ENCODE measurements around the gene SFXN2. TPM values are rescaled to one million over a fixed set of nuclear protein-coding genes. Genes with fewer than 3 reads are reported as not detected.

Gene SFXN2
- total and polyA plus RNA-seq, 2 experiments from 2014 or later, result 5.7 to 6.2 TPM

- H3K27ac ChIP-seq (ENCODE audit: low read depth), result 0 out of 2 replicates have a peak overlapping the region, but pooled peaks have one; percentile 10
- no peak overlapping the region for H3K4me3 Mint-ChIP-seq
These were observed 37.7 kb upstream of the SFXN2 start for GRCh38 chr10:102676534-102677315.

More at GRCh38 chr10:102676534-102677315, 37.7 kb upstream of the SFXN2 start:
- Histone ChIP-seq H3K36me3 (ENCODE audit: insufficient read depth) (no peaks in the 10 kb centered on the region), H3K79me2 (replicated peaks; ENCODE audit: insufficient read depth) (no peaks in the 10 kb centered on the region), H3K4me1 (ENCODE audit: insufficient read depth) (peaks cover 57% of the 10 kb centered on the region), H2AFZ (no peak overlapping the region), H3K4me3 (no peak overlapping the region), H3K9me2 (ENCODE audit: insufficient read depth) (no peaks in the 10 kb centered on the region), H4K20me1 (replicated peaks; ENCODE audit: insufficient read depth) (no peaks in the 10 kb centered on the region; the same call in 1 of the 2 replicates), H3K4me2 (peak overlapping the region; percentile 72; the same call in 1 of the 2 replicates), H3F3A (replicated peaks; ENCODE audit: low read depth) (peaks cover 25% of the 10 kb centered on the region), H3K27me3 (ENCODE audit: insufficient read depth) (no peaks in the 10 kb centered on the region)
- Mint-ChIP-seq H3K27ac (no peak overlapping the region), H3K27me3 (ENCODE audit: insufficient read depth, low read depth, poor library complexity) (peaks cover 25% of the 10 kb centered on the region), H3K4me1 (peaks cover 69% of the 10 kb centered on the region), H3K9me3 (no peaks in the 10 kb centered on the region), H3K36me3 (ENCODE audit: low read depth) (peaks cover 7% of the 10 kb centered on the region)
- no peak for DNase-seq (ENCODE audit: low spot score)
- ATAC-seq, result no peak
- TF ChIP-seq POLR2AphosphoS5 (IDR thresholded peaks at IDR 0.05; ENCODE audit: low read depth) (no peak), NANOG (IDR thresholded peaks at IDR 0.05; ENCODE audit: borderline replicate concordance) (no peak), CTCF (conservative IDR thresholded peaks at IDR 0.05; ENCODE audit: low read depth in 2 of 2) (no peak), EZH2 (IDR thresholded peaks at IDR 0.05; ENCODE audit: low read depth, unreplicated experiment) (no peak), ZNF462 (CRISPR knock-in tag; IDR thresholded peaks at IDR 0.05) (no peak), ZNF114 (CRISPR knock-in tag; IDR thresholded peaks at IDR 0.05) (no peak), ETS1 (IDR thresholded peaks at IDR 0.05) (no peak), ZNF331 (CRISPR knock-in tag; IDR thresholded peaks at IDR 0.05; ENCODE audit: low read depth) (no peak), CREB1 (CRISPR knock-in tag; IDR thresholded peaks at IDR 0.05; ENCODE audit: low read depth) (no peak), EZH2phosphoT487 (IDR thresholded peaks at IDR 0.05; ENCODE audit: unreplicated experiment) (no peak), JUNB (IDR thresholded peaks at IDR 0.05; ENCODE audit: unreplicated experiment) (no peak), STAT1 (IDR thresholded peaks at IDR 0.05; ENCODE audit: unreplicated experiment) (no peak)
- TF ChIP-seq, protein P1, sequence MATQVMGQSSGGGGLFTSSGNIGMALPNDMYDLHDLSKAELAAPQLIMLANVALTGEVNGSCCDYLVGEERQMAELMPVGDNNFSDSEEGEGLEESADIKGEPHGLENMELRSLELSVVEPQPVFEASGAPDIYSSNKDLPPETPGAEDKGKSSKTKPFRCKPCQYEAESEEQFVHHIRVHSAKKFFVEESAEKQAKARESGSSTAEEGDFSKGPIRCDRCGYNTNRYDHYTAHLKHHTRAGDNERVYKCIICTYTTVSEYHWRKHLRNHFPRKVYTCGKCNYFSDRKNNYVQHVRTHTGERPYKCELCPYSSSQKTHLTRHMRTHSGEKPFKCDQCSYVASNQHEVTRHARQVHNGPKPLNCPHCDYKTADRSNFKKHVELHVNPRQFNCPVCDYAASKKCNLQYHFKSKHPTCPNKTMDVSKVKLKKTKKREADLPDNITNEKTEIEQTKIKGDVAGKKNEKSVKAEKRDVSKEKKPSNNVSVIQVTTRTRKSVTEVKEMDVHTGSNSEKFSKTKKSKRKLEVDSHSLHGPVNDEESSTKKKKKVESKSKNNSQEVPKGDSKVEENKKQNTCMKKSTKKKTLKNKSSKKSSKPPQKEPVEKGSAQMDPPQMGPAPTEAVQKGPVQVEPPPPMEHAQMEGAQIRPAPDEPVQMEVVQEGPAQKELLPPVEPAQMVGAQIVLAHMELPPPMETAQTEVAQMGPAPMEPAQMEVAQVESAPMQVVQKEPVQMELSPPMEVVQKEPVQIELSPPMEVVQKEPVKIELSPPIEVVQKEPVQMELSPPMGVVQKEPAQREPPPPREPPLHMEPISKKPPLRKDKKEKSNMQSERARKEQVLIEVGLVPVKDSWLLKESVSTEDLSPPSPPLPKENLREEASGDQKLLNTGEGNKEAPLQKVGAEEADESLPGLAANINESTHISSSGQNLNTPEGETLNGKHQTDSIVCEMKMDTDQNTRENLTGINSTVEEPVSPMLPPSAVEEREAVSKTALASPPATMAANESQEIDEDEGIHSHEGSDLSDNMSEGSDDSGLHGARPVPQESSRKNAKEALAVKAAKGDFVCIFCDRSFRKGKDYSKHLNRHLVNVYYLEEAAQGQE (IDR thresholded peaks at IDR 0.05; ENCODE audit: unreplicated experiment), result no peak

Data from GM23338 (cell line).